Measurements from ENCODE around the gene YOD1. TPM values are rescaled to one million over a fixed set of nuclear protein-coding genes. Genes with fewer than 3 reads are reported as not detected.

YOD1 gene
- total RNA-seq, 1 donor from 2014 or later: 5.5 TPM

DNA sequence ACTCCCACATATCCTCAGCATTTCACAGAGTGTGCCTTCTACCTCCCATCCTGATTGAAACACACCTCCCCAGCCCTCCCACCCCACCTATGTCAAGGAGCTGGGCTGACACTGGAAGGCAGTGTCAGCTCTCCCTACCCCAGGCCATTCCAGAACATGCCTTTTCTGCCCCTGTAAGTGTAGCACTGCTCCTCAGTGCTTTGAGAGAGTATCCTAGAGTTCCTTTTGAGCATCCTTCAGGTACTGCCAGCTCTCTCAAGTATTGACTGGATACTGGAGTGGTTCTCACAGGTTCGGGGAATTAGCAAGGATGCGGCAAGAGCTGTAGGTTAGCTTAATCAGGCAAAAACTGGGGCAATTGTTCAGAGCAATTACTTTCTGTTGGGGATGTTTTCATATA lies 40.3 kb downstream of the YOD1 start:
- H3K27ac Mint-ChIP-seq (ENCODE audit: unreplicated experiment): no peak overlapping the region
- H3K9me3 Mint-ChIP-seq (ENCODE audit: low read depth): peaks cover 5% of the 10 kb centered on the region
- peaks cover 2% of the 10 kb centered on the region for H3K36me3 Mint-ChIP-seq (ENCODE audit: low read depth)

GRCh38 chr1:207009945-207010344 lies 41.1 kb downstream of the YOD1 start:
- DNase-seq (ENCODE audit: low spot score): no peak
- Mint-ChIP-seq H3K27me3 (ENCODE audit: low read depth) (peaks cover 22% of the 10 kb centered on the region), H3K4me3 (ENCODE audit: unreplicated experiment) (no peak overlapping the region), H3K27ac (ENCODE audit: unreplicated experiment) (no peak overlapping the region), H3K9me3 (ENCODE audit: low read depth) (peaks cover 5% of the 10 kb centered on the region), H3K4me1 (ENCODE audit: low read depth) (peaks cover 14% of the 10 kb centered on the region), H3K36me3 (ENCODE audit: low read depth) (peaks cover 2% of the 10 kb centered on the region)
- TF ChIP-seq, protein P1, sequence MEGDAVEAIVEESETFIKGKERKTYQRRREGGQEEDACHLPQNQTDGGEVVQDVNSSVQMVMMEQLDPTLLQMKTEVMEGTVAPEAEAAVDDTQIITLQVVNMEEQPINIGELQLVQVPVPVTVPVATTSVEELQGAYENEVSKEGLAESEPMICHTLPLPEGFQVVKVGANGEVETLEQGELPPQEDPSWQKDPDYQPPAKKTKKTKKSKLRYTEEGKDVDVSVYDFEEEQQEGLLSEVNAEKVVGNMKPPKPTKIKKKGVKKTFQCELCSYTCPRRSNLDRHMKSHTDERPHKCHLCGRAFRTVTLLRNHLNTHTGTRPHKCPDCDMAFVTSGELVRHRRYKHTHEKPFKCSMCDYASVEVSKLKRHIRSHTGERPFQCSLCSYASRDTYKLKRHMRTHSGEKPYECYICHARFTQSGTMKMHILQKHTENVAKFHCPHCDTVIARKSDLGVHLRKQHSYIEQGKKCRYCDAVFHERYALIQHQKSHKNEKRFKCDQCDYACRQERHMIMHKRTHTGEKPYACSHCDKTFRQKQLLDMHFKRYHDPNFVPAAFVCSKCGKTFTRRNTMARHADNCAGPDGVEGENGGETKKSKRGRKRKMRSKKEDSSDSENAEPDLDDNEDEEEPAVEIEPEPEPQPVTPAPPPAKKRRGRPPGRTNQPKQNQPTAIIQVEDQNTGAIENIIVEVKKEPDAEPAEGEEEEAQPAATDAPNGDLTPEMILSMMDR (IDR thresholded peaks at IDR 0.05): no peak

More for the DNA sequence above, 40.3 kb downstream of the YOD1 start:
- Mint-ChIP-seq H3K4me1 (ENCODE audit: low read depth) (peaks cover 11% of the 10 kb centered on the region), H3K27me3 (ENCODE audit: low read depth) (peaks cover 19% of the 10 kb centered on the region), H3K4me3 (ENCODE audit: unreplicated experiment) (no peak overlapping the region)
- TF ChIP-seq, protein P1 (IDR thresholded peaks at IDR 0.05): no peak
- no peak for DNase-seq (ENCODE audit: low spot score)

DNA sequence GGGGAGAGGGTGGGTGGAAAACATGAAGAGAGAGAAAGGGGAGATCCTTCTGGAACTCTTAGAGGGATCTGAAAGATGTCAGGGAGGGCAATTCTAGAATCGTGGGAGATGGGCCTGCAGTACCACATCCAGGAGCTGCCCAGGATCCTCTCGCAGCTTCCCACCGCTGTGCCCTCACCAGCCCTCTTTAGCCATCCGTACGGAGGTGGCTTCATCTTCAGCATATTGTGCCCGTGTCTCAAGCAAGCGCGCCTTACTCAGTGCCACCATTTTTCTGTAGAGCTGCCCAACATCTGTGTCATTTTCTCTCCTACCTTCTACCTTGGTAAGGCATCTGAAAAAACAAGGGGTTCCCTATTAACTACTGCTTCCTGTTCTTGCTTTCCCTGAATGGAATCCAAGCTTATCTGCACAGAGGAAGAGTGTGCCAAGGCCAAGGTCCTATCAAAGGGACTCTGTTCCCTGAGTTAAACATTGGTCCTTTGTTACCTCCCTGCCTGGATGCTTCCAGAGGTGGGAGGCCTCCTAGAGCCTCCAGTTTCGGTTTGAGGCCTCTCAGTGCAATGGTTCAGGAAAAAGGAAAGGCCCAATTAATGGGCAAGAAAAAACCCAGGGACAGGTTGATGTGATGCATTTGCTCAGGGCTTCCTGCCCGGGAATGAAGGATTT lies 41.7 kb downstream of the YOD1 start:
- peaks cover 5% of the 10 kb centered on the region for H3K9me3 Mint-ChIP-seq (ENCODE audit: low read depth)
- peaks cover 20% of the 10 kb centered on the region for H3K27me3 Mint-ChIP-seq (ENCODE audit: low read depth)
- TF ChIP-seq, protein P1 (IDR thresholded peaks at IDR 0.05): no peak
- H3K4me1 Mint-ChIP-seq (ENCODE audit: low read depth): peaks cover 16% of the 10 kb centered on the region
- no peak overlapping the region for H3K27ac Mint-ChIP-seq (ENCODE audit: unreplicated experiment)
- peaks cover 2% of the 10 kb centered on the region for H3K36me3 Mint-ChIP-seq (ENCODE audit: low read depth)
- H3K4me3 Mint-ChIP-seq (ENCODE audit: unreplicated experiment): no peak overlapping the region
- DNase-seq (ENCODE audit: low spot score): no peak

- peaks cover 5% of the 10 kb centered on the region for H3K27me3 Mint-ChIP-seq (ENCODE audit: low read depth)
Observed at GRCh38 chr1:207007352-207008033, 43.5 kb downstream of the YOD1 start.

DNA sequence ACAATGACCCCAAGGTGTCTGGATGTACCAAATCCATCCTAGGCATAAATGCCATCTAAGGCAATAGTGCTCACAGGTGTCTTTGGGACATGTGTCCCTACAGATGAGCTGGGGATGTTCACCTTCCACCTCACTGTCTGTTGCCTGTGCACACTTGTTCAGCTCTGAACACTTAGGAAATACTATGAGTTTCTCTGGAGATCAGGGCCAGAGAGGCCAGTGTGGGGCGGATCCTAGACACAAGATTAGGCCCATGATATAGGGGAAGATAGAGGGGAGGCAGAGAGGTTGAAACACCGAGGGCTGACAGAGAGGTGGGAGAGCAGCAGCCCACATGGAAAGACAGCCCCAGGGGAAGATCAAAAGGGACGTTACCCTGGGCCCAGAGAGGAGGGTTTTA lies 44.1 kb downstream of the YOD1 start:
- Mint-ChIP-seq H3K36me3 (ENCODE audit: low read depth) (no peaks in the 10 kb centered on the region), H3K4me3 (ENCODE audit: unreplicated experiment) (no peak overlapping the region), H3K9me3 (ENCODE audit: low read depth) (peaks cover 5% of the 10 kb centered on the region), H3K27me3 (ENCODE audit: low read depth) (peaks cover 2% of the 10 kb centered on the region), H3K27ac (ENCODE audit: unreplicated experiment) (peak overlapping the region; percentile 84), H3K4me1 (ENCODE audit: low read depth) (peaks cover 16% of the 10 kb centered on the region)
- TF ChIP-seq, protein P1 (IDR thresholded peaks at IDR 0.05): no peak
- no peak for DNase-seq (ENCODE audit: low spot score)

More at GRCh38 chr1:207007352-207008033, 43.5 kb downstream of the YOD1 start:
- DNase-seq (ENCODE audit: low spot score): no peak
- H3K9me3 Mint-ChIP-seq (ENCODE audit: low read depth): peaks cover 5% of the 10 kb centered on the region
- H3K4me1 Mint-ChIP-seq (ENCODE audit: low read depth): peaks cover 16% of the 10 kb centered on the region
- no peak overlapping the region for H3K4me3 Mint-ChIP-seq (ENCODE audit: unreplicated experiment)
- no peaks in the 10 kb centered on the region for H3K36me3 Mint-ChIP-seq (ENCODE audit: low read depth)
- peak overlapping the region; percentile 84 for H3K27ac Mint-ChIP-seq (ENCODE audit: unreplicated experiment)
- TF ChIP-seq, protein P1 (IDR thresholded peaks at IDR 0.05): no peak
